Ovary (tissue), 9 donors: ENCODE data around the gene MCM6. TPM values are rescaled to one million over a fixed set of nuclear protein-coding genes. Genes with fewer than 3 reads are reported as not detected.

Source experiments
- DNase-seq, 5 donors: peaks; one replicate each; pipeline ENCODE4 v3.0.0-alpha.2; 2019 to 2020
- H3K27ac ChIP-seq, 2 donors: fragments of 200-600 bp; one replicate each; pipeline versions ENCODE4 v1.5.1 to v1.8.0; 2019 to 2022
- H3K27me3 ChIP-seq: fragments of 200-600 bp; one replicate; pipeline ENCODE4 v1.8.0; 2022
- H3K36me3 ChIP-seq: fragments of 200-600 bp; sonication (generic); one replicate; pipeline ENCODE4 v1.5.1; 2019
- H3K4me1 ChIP-seq: one replicate; pipeline ENCODE4 v1.8.1; 2013; ENCODE audit warnings: mild to moderate bottlenecking, moderate library complexity; ENCODE audit not compliant: insufficient read depth
- H3K4me3 ChIP-seq: fragments of 200-600 bp; sonication (generic); one replicate; pipeline ENCODE4 v1.5.1; 2017
- H3K9me3 ChIP-seq, 2 donors: fragments of 200-600 bp in 1 of 2; sonication (generic) in 1 of 2; one replicate each; pipeline versions ENCODE4 v1.5.1 to v1.8.1; 2013 to 2019; ENCODE audit warnings: mild to moderate bottlenecking in 1 of 2, moderate library complexity in 1 of 2
- CTCF ChIP-seq, 3 donors: fragments of 450-650 bp in 2 of 3; fragments of 200-600 bp in 1 of 3; IDR thresholded peaks; one replicate each; pipeline versions ENCODE4 v1.5.1 to v1.8.0; 2016 to 2022; ENCODE audit warnings: antibody characterized with exemption in 3 of 3, mild to moderate bottlenecking in 1 of 3
- EP300 ChIP-seq: sonication (generic); formaldehyde crosslinking; IDR thresholded peaks from one replicate; pipeline ENCODE4 v1.6.1; 2017; ENCODE audit warnings: antibody characterized with exemption
- POLR2A ChIP-seq: fragments of 450-650 bp; IDR thresholded peaks from one replicate; pipeline ENCODE4 v1.6.1; 2017; ENCODE audit warnings: antibody characterized with exemption, mild to moderate bottlenecking, moderate library complexity
- WGBS, 3 donors: extraction: QIAGEN DNeasy Blood & Tissue Kit in 1 of 3; methylation state at CpG; one replicate each; pipeline versions ENCODE4 v1.1.5 to v1.1.7; 2013 to 2017; 5-methylcytosine and 5-hydroxymethylcytosine counted together
- intact Hi-C, 4 donors: fragments of 100-400 bp; cut with DNase I; formaldehyde crosslinking; loops; one replicate each; pipeline versions ENCODE4 v1.11.0 to v1.15.1; 2022 to 2023
- polyA plus RNA-seq, 2 donors: library from polyadenylated mRNA; stranded (reverse); fragments of 200-250 nt in 1 of 2; fragments of 350-450 nt in 1 of 2; fragmentation: Illumina TruSeq in 1 of 2; extraction: RNeasy Lipid Tissue Mini Kit (QIAGEN cat#74804) in 1 of 2; gene quantifications; one replicate each; pipeline ENCODE4 v1.2.3, GENCODE V29; 2013 to 2014
- total RNA-seq, 7 donors: library from RNA; depleted of rRNA in 2 of 7; stranded (reverse); fragments of >200 nt in 2 of 7; fragmentation: NEBNext Ultra II Directional in 3 of 7; extraction: Animal tissue kit (Norgen Biotek cat#: 25700) in 3 of 7; gene quantifications; one replicate each; pipeline versions ENCODE4 v1.1.0 to v1.2.4, GENCODE V29; 2016 to 2023
- donor health status: DM: no; HTN: no; CAD: no; lungs with moderate emphysema.
- donor health status: DM: no; HTN: no; CAD: no.
- donor health status: Bipolar disorder and iron deficiency.
- donor health status: DM: yes; HTN: yes; CAD: no.
- donor health status: DM: no; HTN: no; CAD: no.
- donor health status: DM: yes; HTN: yes; CAD: no.

The MCM6 gene
- total and polyA plus RNA-seq, 9 donors = 7.2 to 20.1 (median 15.4) TPM

DNA sequence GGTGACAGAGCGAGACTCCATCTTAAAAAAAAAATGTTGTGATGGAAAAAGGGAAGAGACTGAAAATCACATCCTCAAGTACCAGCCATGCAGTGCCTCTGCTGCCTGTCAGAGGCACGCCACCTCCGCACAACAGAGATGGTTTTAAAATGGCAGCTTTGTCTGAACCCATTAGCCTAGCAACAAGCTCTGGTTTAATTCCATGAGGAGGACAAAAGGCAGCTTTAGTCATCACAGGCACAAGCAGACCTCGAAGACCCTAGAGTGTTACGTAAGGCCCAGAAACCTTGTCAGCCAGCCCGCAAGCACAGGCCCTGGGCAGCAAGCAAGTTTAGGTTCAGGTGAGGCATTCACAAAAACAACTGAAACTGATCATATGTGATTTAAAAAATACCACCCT lies 49.7 kb downstream of the MCM6 start:
- no peaks in the 10 kb centered on the region for H3K4me1 ChIP-seq
- H3K9me3 ChIP-seq = no peaks in the 10 kb centered on the region
- H3K36me3 ChIP-seq = no peaks in the 10 kb centered on the region
- intact Hi-C loops = no loop called here
- H3K27ac ChIP-seq = no peak overlapping the region
- no peak for DNase-seq
- TF ChIP-seq POLR2A = no peak
- no peak for TF ChIP-seq CTCF (IDR thresholded peaks at IDR 0.05)
- TF ChIP-seq EP300 = no peak
- H3K4me3 ChIP-seq = no peak overlapping the region
- H3K27me3 ChIP-seq = no peaks in the 10 kb centered on the region
- 88 to 95% (median 94%) methylated on average over 6 of the region's 6 CpGs for WGBS, 3 donors

DNA sequence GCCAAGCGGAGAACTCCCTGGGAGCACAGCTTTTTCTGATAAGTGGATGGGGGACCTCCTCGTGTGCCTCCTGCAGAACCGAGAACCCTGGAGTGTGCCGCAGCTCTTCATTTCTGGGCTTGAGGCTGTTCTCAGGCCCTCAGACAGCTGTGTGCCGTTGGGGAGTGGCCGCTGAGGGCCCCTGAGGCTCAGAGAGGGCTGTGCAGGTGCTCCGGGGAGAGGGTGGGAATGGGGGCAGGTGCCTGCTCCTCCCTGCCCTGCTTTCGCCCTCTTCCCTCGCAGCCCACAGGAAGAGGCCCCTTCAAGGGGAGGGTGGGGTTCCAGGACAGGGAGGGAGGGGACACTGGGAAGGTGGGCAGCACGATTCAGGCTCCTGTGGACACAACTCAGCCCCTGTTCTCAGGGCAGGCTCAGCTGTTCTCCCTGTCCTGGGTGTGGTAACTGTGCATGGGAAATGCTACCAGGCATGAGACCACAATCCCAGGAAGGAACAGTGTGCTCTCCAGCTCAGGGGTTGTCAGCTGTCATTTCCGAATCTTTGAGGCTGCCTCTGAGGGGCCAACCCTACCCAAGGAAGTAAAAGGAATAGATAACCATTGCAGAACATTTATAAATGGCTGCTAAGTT lies 50.6 kb downstream of the MCM6 start:
- intact Hi-C loops = no loop called here
- Histone ChIP-seq H3K27me3 (no peaks in the 10 kb centered on the region), H3K4me1 (no peaks in the 10 kb centered on the region), H3K4me3 (no peak overlapping the region), H3K36me3 (no peaks in the 10 kb centered on the region), H3K27ac (no peak overlapping the region), H3K9me3 (no peaks in the 10 kb centered on the region)
- DNase-seq = no peak
- no peak for TF ChIP-seq POLR2A
- no peak for TF ChIP-seq CTCF (IDR thresholded peaks at IDR 0.05)
- TF ChIP-seq EP300 = no peak
- WGBS, 3 donors = 37 to 42% (median 38%) methylated on average over 11 of the region's 11 CpGs

DNA sequence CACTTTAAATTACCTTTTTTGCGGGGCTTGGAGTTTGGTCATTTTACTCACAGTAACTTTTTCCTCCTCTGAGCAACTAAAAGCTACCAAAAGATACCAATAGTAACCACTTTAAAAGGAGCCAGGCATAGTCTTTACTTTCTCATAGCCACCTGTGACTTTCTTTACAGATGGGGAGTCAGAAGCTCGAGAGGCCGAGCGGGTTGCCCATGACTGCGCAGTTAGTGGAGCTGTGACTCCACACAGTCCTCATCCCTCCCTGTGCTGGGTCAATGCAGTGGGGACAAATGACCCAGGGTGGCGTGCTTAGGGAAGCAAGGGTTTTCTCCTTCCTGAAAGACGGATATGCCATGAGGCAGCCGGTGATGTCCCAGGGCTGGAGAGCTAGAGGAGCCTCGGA lies 51.1 kb downstream of the MCM6 start:
- Histone ChIP-seq H3K4me3 (no peak overlapping the region), H3K9me3 (no peaks in the 10 kb centered on the region)
- intact Hi-C loops = no loop called here

GRCh38 chr2:135822855-135823254 lies 53.4 kb downstream of the MCM6 start:
- Histone ChIP-seq H3K27me3 (no peaks in the 10 kb centered on the region), H3K27ac (no peak overlapping the region), H3K9me3 (no peaks in the 10 kb centered on the region), H3K4me1 (no peaks in the 10 kb centered on the region), H3K4me3 (no peak overlapping the region), H3K36me3 (no peaks in the 10 kb centered on the region)
- TF ChIP-seq EP300 (no peak), POLR2A (no peak), CTCF (IDR thresholded peaks at IDR 0.05) (no peak)
- no peak for DNase-seq
- intact Hi-C loops = no loop called here
- WGBS, 3 donors = 82 to 90% (median 86%) methylated on average over 1 of the region's 1 CpG

More for the DNA sequence above, 51.1 kb downstream of the MCM6 start:
- H3K4me1 ChIP-seq = no peaks in the 10 kb centered on the region
- 74 to 76% (median 74%) methylated on average over 9 of the region's 9 CpGs for WGBS, 3 donors
- H3K27ac ChIP-seq = no peak overlapping the region
- no peak for DNase-seq
- no peak for TF ChIP-seq CTCF (IDR thresholded peaks at IDR 0.05)
- no peak for TF ChIP-seq EP300
- no peak for TF ChIP-seq POLR2A
- no peaks in the 10 kb centered on the region for H3K27me3 ChIP-seq
- H3K36me3 ChIP-seq = no peaks in the 10 kb centered on the region
